Middle frontal gyrus (tissue), 1 donor: Measurements from ENCODE around the gene TJP1.
"Not testable (repeated sequence)": the region's sequence is repeated elsewhere in the genome, so short reads cannot be mapped to it uniquely, and the experiment has no call there.

Source experiments
- DNase-seq: peaks from one replicate; pipeline ENCODE4 v3.0.0-alpha.2; 2015; ENCODE audit warnings: low spot score; ENCODE audit errors: extremely low spot score

Gene TJP1

DNA sequence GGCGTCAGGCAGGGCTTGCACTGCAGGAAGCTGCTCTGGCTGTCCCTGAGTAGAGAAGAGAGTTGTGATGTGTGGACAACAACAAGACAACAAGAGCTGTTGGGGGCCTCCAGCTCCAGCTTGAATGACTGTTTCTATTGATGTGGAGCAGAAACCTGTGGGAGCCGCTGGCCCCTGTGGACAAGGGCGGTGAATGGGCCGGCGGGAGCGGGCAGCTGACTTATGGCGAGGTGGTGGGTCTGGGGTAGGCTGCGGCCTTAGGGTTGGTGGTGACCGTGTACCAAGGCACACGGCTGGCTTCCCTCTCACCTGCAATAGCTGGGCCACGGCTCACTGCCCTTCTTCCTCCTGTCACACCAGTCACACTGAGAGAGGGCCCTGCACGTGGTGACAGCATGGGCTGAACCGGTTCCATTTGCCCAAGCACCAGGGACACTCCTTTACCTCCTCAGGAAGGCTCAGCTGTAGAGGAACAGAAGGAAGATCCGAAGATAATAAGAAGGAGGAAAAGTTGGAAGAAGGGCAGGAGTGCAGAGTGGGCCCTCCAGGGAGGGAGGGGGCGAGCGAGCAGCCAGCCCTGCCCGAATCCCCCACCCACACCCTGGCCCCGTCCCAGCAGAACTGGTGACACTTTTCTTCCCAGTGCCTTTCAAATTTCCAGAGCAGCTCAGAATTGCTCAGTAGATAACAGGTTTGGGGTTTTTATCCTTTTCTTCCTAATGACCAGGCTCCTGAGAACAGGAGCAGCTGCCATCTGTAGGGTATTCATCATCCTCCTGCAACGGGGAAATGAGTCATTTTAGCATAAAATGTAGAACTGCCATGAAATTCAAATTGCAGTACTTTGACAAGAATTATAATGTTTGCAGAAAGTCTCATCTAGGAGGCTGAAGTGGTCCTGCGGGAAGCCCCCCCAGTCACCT, 136.9 kb downstream of the TJP1 start:
- DNase-seq: no peak

DNA sequence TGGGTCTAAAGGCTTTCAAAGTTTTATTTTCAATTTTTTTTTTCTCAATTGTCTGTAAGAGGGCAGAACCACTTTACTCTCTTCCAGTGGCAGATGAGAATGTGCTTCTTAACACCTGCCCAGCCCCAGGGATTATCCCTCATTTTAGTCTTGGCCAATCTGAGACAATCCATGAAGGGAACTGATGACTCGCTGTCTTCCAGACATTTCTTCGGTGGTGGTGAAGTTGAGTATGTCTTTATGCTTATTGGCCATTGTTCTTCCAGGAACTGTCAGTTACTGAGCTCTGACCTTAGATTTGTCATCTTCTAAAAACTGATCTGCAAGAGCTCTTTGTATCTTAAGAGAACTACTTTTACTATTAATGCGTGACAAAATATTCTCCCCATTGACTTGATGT, 139.5 kb downstream of the TJP1 start:
- DNase-seq: no peak

DNA sequence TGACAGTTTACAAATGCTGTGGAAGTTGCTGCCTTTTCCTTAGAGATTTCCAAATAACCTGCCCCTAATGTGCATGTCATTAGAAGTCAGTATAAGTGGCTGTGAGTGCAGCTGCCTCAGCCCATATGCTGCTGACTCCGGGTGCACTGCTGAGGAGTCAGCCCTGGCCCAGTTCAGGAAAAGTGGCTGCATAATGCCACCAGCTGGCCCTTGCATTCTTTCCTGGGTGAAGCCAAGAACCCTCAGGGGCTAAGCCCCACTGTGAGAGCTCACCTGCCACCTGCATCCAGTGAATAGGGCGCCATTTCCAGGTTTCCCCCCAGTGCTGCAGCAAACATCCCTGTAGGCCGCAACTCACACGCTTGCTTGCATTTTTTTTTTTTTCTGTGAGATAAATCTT, 139.9 kb downstream of the TJP1 start:
- DNase-seq: no peak

DNA sequence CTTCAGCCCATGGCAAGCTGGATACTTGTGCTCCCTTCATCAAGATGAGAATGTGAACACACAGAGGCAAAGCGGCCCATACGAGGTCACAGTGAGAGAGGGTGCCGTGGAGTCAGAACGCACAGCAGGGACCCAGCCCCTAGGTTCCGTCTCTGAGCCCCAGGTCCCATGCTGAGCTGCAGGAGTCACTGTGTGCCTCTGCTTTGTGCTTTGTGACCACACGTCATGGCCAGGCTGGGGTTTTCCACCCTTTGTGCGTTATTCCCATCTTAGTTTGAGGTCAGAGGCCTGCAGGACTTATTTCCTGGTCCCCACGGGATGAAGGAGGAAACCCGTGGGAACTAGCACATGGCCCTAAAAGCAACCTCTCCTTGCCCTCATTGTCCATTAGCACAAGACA, 140.3 kb downstream of the TJP1 start:
- DNase-seq: no peak

DNA sequence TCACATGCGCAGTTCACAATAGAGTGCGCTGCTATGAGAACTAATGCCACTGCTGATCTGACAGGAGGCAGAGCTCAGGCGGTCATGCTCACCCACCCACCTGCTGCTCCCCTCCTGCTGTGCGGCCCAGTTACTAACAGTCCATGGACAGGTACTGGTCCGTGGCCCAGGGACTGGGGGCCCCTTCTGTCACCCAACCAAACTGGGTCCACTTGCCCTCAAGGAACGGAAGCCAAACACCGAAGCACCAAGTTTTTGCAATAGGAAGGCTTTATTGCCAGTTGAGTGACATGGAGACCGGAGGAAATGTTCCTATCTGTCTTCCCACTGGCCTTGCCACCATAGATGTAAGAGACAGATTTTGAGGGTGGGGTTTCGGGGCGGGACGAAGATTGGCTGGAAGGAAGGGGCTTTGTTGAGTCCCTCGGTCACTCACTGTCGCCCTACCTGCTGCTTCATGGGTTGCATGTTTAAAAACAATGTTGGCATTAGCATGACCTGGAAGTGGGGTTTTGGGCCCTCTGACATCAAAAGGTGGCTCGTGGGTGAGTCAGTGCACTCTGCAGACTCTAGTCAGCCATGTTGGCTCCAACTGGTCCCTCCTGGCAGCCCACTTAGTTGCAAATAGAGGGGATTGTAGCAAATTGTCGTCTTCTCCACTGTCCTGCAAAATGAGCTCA, 141.0 kb downstream of the TJP1 start:
- DNase-seq: no peak

DNA sequence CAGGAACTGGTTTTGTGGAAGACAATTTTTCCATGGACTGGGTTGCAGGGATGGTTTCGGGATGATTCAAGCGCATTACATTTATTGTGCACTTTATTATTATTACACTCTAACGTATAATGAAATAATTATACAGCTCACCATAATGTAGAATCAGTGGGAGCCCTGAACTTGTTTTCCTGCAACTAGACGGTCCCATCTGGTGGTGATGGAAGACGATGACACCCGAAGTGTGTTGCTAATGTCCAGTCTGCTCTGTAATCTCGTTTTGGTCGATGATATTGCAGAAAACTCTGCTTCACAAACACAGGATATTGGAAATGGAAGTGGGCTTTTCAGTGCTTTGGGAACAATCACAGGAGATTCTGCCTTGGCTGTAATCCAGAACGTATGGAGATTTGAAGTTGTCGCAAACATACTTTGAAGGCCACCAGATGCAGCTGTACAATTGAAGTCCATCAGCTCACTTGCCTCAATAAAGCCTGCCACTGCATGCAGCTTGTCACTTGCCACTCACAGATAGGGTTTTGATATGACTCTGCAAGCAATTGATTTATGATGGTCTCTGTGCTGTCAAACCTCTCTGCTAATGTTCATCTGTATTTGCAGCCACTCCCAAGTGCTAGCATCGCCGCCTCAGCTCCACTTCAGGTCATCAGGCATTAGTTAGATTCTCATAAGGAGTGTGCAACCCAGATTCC, 141.7 kb downstream of the TJP1 start:
- DNase-seq: no peak

DNA sequence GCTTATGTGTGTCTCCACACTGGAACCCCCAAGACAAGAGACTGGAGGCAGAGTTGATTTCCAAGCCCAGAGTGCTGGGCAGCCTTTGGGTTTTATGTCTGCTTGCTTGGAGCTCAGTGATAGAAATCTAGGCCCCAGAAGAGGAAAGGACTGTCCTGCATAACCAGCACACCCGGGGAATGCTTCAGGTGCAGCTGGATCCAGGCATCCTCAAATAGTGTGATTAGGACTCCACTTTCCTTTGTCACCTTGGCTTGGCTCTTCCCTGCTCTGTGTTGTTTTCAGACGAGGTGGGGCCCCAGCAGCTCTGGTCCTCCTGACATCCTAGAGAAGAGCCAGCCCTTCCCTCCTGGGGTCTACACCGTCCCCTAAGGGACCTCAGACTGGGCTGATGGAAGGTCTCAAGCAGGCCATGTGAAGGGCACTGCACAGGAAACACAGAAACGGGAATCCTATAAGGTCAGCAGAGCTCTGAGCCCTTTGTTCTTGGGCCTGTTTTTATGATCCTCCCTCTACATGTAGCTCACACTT, 143.7 kb downstream of the TJP1 start:
- no peak for DNase-seq

DNA sequence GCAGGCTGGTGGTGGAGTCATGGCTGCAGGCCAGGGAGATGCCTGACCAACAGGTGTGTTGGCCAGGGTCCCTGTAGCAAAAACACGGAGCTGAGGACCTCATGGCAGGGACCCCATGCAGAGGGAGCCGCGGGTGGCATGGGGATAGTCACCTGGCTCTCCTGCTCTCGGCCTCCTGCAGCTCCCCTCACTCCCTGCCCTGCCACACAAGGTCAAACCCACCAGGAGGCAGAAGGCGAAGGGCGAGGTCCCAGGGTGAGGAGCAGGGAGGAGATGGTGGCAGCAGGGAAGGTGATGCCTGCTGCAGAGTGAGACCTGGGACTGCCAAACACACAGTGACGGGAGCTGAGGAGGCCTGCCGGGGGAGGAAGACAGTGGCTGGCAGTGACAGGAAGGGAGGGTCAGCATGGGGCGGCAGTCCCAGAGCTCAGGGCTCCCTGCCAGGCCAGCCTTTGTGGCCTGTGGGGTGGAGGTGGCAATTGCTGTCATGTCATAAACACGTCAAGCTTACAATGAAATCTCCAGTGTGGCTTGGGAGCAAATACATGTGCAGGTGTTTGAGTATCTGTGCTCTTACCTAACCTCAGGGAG, 144.3 kb downstream of the TJP1 start:
- DNase-seq: no peak

DNA sequence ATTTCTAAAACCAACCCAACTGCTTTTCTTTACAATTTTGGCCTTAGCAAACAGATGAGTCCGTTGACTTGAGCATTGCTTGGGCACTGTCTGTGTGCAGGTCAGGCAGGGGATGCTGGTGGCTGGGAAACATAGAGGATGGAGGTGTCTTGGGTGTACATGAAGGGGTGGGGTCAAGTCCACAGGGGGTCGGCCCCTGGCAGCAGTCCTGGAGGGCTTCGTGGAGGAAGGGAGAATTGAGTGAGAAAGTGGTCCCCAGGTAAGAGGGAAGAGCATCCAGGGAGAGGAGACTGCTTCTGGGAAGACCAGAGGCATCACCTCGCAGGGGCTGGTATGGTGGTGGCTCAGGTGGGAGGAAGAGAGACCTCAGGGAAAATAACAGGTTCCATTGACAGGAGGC, 144.8 kb downstream of the TJP1 start:
- no peak for DNase-seq

DNA sequence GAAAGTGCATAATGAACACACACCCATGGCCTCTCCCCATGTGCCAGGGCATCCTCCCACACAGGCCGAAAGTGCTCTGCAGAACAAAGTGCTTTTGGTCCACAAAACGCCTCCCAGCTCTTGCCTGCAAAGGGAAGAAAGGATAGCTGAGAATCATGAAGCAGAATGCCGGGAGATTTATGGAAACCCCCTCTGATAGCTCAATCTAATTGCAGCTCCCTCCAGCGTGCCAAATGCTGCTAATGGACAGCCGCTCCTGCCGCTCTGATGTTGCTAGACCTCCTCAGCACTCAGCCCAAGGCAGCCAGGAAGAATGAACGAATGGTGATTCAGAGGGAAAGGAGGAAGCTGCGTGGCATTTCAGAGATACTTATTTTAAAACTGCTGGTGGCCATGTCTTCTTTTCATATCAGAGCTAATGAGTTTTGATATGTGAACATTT, 145.3 kb downstream of the TJP1 start:
- DNase-seq: no peak

DNA sequence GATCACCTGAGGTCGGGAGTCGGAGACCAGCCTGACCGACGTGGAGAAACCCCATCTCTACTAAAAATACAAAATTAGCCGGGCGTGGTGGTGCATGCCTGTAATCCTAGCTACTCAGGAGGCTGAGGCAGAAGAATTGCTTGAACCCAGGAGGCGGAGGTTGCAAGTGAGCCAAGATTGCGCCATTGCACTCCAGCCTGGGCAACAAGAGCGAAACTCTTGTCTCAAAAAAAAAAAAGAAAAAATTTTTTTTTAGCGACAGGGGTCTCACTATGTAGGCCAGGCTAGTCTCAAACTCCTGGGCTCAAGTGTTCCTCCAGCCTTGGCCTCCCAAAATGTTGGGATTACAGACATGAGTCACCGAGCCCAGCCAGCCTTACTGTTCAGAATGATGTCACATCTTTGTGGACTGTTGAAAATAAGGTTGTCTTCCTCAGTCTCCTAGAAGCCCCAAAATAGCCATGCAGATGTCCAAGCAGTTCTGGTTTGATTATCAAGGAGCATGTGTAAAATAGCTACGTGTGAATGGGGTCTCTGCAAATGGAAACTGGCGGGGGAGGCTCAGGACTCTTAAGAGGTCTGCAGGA, 145.8 kb downstream of the TJP1 start:
- not testable (repeated sequence) for DNase-seq

DNA sequence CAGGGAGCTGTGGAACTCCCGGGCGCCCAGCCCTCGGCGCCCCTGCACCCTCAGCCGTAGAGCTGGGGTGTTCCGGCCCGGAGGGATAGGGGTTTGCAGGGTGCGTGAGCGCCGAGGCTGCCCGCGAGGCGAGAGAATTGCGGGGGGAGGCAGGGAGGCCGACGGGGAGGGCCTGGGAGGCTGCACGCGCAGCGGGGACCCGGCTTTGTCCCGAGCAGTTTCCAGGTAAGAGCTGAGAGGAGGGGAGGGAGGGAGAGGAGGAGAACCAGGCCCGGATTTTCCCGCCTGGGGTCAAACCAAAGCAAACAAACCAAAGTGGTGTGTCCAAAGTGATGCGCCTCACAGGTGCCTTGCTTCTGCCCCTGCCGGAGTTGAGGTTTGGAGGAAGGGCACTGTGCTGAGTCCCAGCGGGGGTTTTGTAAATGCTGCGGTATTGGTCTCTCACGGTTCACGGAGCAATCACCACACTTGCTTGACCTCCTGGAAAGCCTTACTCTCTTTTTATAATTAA, 146.4 kb downstream of the TJP1 start:
- no peak for DNase-seq

DNA sequence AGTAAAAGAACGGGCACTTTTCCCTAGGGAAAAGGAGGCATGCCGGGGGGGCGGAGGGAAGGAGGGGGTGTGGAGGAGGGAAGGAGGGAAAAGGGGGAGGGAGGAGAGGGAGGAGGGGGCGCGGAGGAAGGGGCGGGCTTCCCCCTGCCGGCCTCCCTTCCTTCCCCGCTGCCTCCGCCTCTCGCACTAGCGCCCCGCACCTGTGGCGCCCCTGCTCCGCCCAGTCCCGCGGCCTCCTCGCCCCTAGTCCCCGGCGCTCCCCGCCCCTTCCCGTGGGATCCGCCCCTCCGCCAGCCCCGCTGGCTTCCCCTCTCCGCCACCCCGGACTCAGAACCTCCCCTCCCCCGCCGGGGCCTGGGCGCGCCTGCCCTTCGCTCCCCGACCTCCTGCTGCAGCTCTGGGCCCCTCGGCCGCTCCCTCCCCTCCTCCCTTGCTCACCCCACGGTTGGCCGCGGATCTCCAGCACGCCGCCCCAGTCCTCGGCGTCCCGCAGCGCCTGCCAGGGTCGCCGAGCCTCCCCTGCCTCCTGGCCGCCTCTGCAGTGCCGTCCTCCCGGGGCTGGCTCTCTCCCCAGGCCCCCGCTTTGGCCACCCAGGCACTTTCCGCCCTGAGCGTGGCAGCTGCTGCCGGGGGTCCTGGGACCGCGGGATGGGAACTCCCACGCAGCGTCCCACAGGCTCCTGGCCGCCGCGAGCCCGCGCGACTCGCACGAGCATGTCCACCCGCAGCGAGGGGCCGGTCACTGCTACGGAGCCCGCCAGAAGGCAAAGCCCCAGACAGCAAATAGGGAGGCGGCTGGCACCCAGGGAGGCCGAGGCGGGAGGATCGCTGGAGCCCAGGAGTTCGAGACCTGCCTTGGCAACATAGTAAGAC, 147.4 kb downstream of the TJP1 start:
- no peak for DNase-seq

DNA sequence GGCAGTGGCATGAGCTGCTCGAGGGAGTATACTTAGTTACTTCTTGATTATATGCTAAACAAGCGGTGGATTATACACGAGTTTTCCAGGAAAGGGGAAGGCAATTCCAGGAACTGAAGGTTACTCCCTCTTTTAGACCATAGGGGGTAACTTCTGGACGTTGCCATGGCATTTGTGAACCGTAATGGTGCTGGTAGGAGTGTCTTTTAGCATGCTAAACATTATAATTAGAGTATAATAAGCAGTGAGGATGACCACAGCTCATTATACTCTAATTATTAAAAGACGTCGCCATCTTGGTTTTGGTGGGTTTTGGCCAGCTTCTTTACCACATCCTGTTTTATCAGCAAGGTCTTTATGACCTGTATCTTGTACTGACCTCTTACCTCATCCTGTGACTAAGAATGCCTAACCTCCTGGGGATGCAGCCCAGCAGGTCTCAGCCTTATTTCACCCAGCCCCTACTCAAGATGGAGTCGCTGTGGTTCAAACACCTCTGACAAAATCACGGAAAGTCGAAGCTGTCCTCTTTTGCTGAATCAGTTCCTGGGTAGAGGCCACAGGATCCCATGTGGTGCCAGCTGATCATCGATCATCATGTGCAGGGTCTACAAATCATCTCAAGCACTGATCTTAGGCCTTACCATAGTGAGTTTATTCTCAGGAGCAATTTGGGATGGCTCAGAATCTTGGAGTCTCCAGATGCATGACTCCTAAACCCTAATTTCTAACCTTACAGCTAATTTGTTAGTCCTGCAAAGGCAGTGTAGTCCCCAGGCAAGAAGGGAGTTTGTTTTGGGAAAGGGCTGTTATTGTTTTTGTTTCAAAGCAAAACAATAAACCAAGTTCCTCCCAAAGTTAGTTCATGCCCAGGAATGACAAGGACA, 149.1 kb downstream of the TJP1 start:
- DNase-seq: no peak

DNA sequence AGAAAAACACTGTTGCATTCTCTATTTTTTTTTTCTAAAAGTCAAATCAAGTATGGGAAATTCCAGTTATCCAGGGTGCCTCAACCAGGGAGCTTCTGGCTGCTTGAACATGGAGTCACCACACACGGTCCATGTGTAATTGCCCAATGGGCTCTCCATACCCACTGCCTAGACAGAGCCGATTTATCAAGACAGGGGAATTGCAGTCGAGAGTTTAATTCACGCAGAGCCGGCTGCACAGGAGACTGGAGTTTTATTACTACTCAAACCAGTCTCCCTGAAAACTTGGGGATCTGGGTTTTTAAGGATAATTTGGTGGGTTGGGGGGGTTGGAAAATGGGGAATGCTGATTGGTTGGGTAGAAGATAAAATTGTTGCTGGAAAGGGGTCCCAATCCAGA, 149.8 kb downstream of the TJP1 start:
- no peak for DNase-seq

DNA sequence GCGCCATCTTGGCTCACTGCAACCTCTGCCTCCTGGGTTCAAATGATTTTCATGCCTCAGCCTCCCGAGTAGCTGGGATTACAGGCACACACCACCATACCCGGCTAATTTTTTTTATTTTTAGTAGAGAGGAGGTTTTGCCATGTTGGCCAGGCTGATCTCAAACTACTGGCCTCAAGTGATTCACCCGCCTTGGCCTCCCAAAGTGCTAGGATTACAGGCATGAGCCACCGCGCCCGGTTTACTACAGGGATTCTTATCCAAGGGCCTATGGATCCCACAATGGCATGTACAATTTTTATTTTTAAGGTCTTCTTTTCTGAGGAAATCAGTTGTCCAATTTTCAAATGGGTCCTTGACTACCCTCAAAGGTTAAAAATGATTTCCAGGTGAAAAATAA, 150.2 kb downstream of the TJP1 start:
- DNase-seq: not testable (repeated sequence)

DNA sequence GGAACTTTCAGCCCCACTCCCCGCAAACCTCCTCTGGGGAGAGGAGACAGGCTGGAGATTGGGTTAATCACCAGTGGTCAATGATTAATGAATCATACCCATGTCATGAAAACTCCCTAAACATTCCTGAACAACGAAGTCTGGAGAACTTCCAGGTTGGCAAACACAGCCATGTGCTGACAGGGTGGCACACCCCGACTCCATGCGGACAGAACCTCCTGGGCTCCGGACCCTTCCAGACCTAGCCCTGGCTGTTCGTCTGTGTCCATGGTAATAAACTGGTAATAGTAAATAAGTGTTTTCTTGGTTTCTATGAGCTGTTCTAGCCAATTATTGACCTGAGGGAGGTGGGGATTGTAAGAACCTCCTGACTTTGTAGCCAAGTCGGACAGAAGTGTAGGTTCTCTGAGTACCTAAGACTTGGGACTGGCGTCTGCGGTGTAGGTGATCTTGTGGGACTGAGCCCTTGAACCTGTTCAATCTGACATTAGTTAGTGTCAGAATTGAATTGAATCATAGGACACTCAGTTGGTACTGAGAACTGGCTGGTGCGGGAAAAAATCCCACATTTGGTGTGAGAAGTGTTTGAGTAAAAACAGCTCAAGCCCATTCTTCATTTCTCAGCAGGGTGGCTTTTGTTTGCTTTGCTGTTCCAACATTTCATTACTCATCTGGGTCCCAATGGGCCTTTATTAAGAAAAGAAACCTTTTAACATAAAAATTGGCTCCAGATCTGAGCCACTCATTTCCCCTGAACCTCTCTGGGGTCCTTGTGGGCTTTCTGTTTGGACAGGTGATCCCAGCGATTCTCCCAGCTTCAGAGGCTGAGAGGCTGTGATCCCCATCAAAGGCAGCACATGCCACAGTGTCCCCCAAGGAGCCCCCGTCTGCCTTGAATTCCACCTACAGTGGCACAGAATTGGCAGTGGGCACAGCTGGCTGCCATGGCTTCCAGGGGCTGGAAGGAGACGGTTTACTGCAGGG, 151.0 kb downstream of the TJP1 start:
- DNase-seq: no peak

DNA sequence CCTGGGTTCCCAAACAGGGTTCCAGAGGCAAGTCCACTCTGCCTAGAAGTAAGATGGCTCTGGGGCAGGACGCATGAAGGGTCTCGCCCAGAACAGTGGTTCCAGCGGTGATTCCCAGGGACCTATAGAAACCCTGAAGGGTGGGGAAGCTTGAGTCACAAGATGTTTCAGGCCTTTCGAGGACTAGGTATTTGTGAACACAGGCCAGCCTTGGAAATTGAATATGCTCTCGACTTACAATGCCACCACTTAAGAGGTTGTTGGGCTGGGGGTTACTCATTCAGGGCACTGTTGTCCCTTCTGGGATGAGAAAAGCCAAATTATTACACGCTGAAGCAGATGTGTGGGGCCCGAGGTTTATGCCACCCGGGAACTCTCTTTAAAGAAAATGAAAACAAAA, 152.0 kb downstream of the TJP1 start:
- no peak for DNase-seq
